Putamen (tissue), 1 donor: ENCODE data around the gene PCSK6.

Source experiments
- DNase-seq: peaks from one replicate; pipeline ENCODE4 v3.0.0-alpha.2; 2016; ENCODE audit warnings: low spot score

PCSK6 gene

GRCh38 chr15:101398247-101398646 lies 91.3 kb downstream of the PCSK6 start:
- no peak for DNase-seq

GRCh38 chr15:101397521-101398003 lies 91.9 kb downstream of the PCSK6 start:
- no peak for DNase-seq

- DNase-seq: no peak
These were observed 92.8 kb downstream of the PCSK6 start for GRCh38 chr15:101396484-101397261.

- no peak for DNase-seq
These were observed 94.9 kb downstream of the PCSK6 start for GRCh38 chr15:101394654-101395053.

- no peak for DNase-seq
These were observed 95.4 kb downstream of the PCSK6 start for GRCh38 chr15:101394056-101394630.

GRCh38 chr15:101393172-101393571 lies 96.3 kb downstream of the PCSK6 start:
- no peak for DNase-seq

GRCh38 chr15:101391981-101392640 lies 97.4 kb downstream of the PCSK6 start:
- no peak for DNase-seq

GRCh38 chr15:101391431-101391830 lies 98.1 kb downstream of the PCSK6 start:
- DNase-seq: no peak

GRCh38 chr15:101390462-101390861 lies 99.0 kb downstream of the PCSK6 start:
- no peak for DNase-seq

GRCh38 chr15:101390060-101390459 lies 99.4 kb downstream of the PCSK6 start:
- DNase-seq: no peak

GRCh38 chr15:101389362-101389761 lies 100.1 kb downstream of the PCSK6 start:
- DNase-seq: no peak

GRCh38 chr15:101388046-101388445 lies 101.5 kb downstream of the PCSK6 start:
- DNase-seq: no peak

- DNase-seq: no peak
These were observed 101.9 kb downstream of the PCSK6 start for GRCh38 chr15:101387574-101387973.

- no peak for DNase-seq
These were observed 102.5 kb downstream of the PCSK6 start for GRCh38 chr15:101386967-101387366.

GRCh38 chr15:101386006-101386405 lies 103.5 kb downstream of the PCSK6 start:
- DNase-seq: no peak

- no peak for DNase-seq
These were observed 105.2 kb downstream of the PCSK6 start for GRCh38 chr15:101384276-101384675.

- DNase-seq: no peak
These were observed 107.0 kb downstream of the PCSK6 start for GRCh38 chr15:101382544-101382943.

GRCh38 chr15:101381671-101382212 lies 107.8 kb downstream of the PCSK6 start:
- no peak for DNase-seq

- DNase-seq: no peak
These were observed 109.4 kb downstream of the PCSK6 start for GRCh38 chr15:101380146-101380545.

- no peak for DNase-seq
These were observed 109.9 kb downstream of the PCSK6 start for GRCh38 chr15:101379647-101380046.

- DNase-seq: no peak
These were observed 110.6 kb downstream of the PCSK6 start for GRCh38 chr15:101378879-101379278.

- DNase-seq: no peak
These were observed 111.2 kb downstream of the PCSK6 start for GRCh38 chr15:101378171-101378755.
